ENCODE data around the gene C9orf153. TPM values are rescaled to one million over a fixed set of nuclear protein-coding genes. Genes with fewer than 3 reads are reported as not detected.
A peak's percentile ranks its signal among the peaks of the same experiment; 100 is the strongest.
"Not testable (repeated sequence)": the region's sequence is repeated elsewhere in the genome, so short reads cannot be mapped to it uniquely, and the experiment has no call there.

Gene C9orf153
- 0.22 TPM for polyA plus RNA-seq
- long read RNA-seq, donor 1: 0 reads
- long read RNA-seq, donor 2: 0 reads
- long read RNA-seq, donor 3: 0 reads
- long read RNA-seq, donor 4: 0 reads
- long read RNA-seq, donor 5: 0 reads
- long read RNA-seq, donor 6: 0 reads
- long read RNA-seq, donor 7: 0 reads
- long read RNA-seq, donor 8: 0 reads
- long read RNA-seq, donor 9: 0 reads
- long read RNA-seq, donor 10: 0 reads
- long read RNA-seq, donor 11: 0 reads

- no CpG with 5 or more reads among the region's 8 CpGs for WGBS (ENCODE audit: insufficient coverage, low lambda C conversion rate)
- Histone ChIP-seq H3K4me1 (ENCODE audit: control insufficient read depth, insufficient read depth, low read length) (no peaks in the 10 kb centered on the region), H3K36me3 (ENCODE audit: control insufficient read depth, insufficient read depth, low read length) (peaks cover 19% of the 10 kb centered on the region), H3K9me3 (ENCODE audit: control insufficient read depth, low read depth, low read length) (no peaks in the 10 kb centered on the region), H3K4me3 (ENCODE audit: low read length) (no peak within 1 kb of the TSS), H3K27ac (ENCODE audit: low read length) (no peak within 1 kb of the TSS), H3K27me3 (ENCODE audit: control insufficient read depth, insufficient read depth, low read length) (no peaks in the 10 kb centered on the region)
- no peak for DNase-seq
These were observed at the start of gene C9orf153 for GRCh38 chr9:86259557-86259956. TSS of gene C9orf153 (minus strand) at chr9:86259657. CDS start at chr9:86229603, 30,054 bp downstream.

DNA sequence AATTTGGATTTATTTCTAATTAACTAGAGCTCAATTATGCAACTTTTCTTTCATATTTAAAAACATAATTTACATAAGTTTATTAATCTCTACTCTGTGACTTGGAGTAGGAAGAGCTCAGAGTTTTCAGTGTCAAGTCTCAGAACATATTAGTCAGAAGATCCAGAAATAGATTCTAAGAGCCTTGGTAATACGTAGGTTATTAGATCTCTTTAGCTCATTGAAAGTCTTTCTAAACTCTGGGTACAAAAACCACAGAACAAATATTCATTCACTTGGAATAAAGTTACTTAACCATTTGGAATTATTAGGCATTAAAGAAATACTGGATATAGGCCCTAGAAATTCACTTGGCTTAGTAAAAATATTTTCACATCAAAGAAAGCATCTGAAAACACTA lies 49.2 kb upstream of the C9orf153 start:
- H3K4me1 ChIP-seq (ENCODE audit: control insufficient read depth, insufficient read depth, low read length): no peaks in the 10 kb centered on the region
- H3K4me3 ChIP-seq (ENCODE audit: low read length): no peak overlapping the region
- no CpG with 5 or more reads among the region's 1 CpG for WGBS (ENCODE audit: insufficient coverage, low lambda C conversion rate)
- H3K36me3 ChIP-seq (ENCODE audit: control insufficient read depth, insufficient read depth, low read length): peaks cover 56% of the 10 kb centered on the region
- DNase-seq: no peak
- no peaks in the 10 kb centered on the region for H3K27me3 ChIP-seq (ENCODE audit: control insufficient read depth, insufficient read depth, low read length)
- H3K9me3 ChIP-seq (ENCODE audit: control insufficient read depth, low read depth, low read length): peaks cover 8% of the 10 kb centered on the region
- H3K27ac ChIP-seq (ENCODE audit: low read length): no peak overlapping the region

DNA sequence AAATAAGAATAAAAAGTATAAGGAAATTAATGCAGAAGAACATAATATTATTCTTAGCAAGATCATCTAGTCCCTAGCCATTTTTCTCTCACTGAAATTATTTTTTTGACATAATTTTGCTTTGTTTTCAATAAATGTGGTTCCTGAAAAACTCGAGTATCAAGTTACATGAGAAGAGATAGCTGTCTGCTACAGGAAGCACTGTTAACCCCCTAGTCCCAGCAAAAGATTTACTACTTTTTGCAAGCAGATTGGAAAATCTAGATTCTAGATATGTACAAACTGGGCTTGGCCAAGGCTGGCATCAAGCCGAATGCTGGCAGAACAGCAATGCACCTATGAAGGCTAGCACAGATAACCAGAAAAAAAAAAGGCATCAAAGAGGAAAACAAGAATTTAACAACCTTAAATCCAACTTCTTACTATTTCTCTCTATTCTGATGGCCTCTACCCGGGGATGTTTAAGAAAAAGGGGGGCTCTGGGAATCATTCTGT lies 44.8 kb upstream of the C9orf153 start:
- no peaks in the 10 kb centered on the region for H3K27me3 ChIP-seq (ENCODE audit: control insufficient read depth, insufficient read depth, low read length)
- no peaks in the 10 kb centered on the region for H3K9me3 ChIP-seq (ENCODE audit: control insufficient read depth, low read depth, low read length)
- DNase-seq: no peak
- no peaks in the 10 kb centered on the region for H3K4me1 ChIP-seq (ENCODE audit: control insufficient read depth, insufficient read depth, low read length)
- H3K4me3 ChIP-seq (ENCODE audit: low read length): no peak overlapping the region
- H3K27ac ChIP-seq (ENCODE audit: low read length): no peak overlapping the region
- peaks cover 65% of the 10 kb centered on the region for H3K36me3 ChIP-seq (ENCODE audit: control insufficient read depth, insufficient read depth, low read length)
- 62% methylated on average over 2 of the region's 3 CpGs for WGBS (ENCODE audit: insufficient coverage, low lambda C conversion rate)

DNA sequence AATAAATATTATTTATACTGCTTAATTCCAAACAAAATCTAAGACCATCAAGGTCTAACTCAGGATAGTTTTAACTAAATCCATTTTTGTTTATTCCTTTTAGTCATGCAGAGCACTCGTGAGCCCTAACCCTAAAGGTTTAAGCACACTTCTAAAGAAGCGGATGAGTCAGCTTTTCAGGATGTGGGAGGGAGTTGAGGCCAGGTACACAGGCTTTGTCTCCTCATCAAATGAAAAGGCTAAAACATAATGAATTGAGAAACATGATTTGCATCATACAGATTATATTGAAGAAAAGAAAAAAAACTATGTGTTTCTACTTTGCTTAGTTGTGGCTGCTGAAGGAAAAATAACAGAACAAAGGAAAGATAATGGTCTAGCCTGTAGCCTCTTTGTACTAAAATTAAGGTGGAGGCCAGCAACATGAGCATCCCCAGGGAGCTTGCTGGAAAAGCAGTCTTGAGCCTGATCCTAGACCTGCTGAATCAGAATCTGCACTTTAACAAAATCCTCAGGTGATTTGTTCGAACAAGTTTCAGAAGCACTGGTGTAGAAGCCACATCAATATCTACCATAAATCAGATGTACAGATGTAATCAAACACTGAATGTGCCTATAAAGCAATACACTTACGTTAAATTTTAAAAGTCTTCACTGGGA lies 44.0 kb upstream of the C9orf153 start:
- no peak for DNase-seq
- WGBS (ENCODE audit: insufficient coverage, low lambda C conversion rate): 90% methylated on average over 2 of the region's 4 CpGs
- H3K4me3 ChIP-seq (ENCODE audit: low read length): no peak overlapping the region
- no peaks in the 10 kb centered on the region for H3K9me3 ChIP-seq (ENCODE audit: control insufficient read depth, low read depth, low read length)
- H3K27ac ChIP-seq (ENCODE audit: low read length): no peak overlapping the region
- H3K27me3 ChIP-seq (ENCODE audit: control insufficient read depth, insufficient read depth, low read length): no peaks in the 10 kb centered on the region
- peaks cover 72% of the 10 kb centered on the region for H3K36me3 ChIP-seq (ENCODE audit: control insufficient read depth, insufficient read depth, low read length)
- no peaks in the 10 kb centered on the region for H3K4me1 ChIP-seq (ENCODE audit: control insufficient read depth, insufficient read depth, low read length)

GRCh38 chr9:86301686-86302085 lies 42.2 kb upstream of the C9orf153 start:
- no peaks in the 10 kb centered on the region for H3K27me3 ChIP-seq (ENCODE audit: control insufficient read depth, insufficient read depth, low read length)
- no peaks in the 10 kb centered on the region for H3K9me3 ChIP-seq (ENCODE audit: control insufficient read depth, low read depth, low read length)
- WGBS (ENCODE audit: insufficient coverage, low lambda C conversion rate): no CpG with 5 or more reads among the region's 1 CpG
- H3K36me3 ChIP-seq (ENCODE audit: control insufficient read depth, insufficient read depth, low read length): peaks cover 73% of the 10 kb centered on the region
- H3K4me3 ChIP-seq (ENCODE audit: low read length): no peak overlapping the region
- no peak for DNase-seq
- no peak overlapping the region for H3K27ac ChIP-seq (ENCODE audit: low read length)
- H3K4me1 ChIP-seq (ENCODE audit: control insufficient read depth, insufficient read depth, low read length): no peaks in the 10 kb centered on the region

DNA sequence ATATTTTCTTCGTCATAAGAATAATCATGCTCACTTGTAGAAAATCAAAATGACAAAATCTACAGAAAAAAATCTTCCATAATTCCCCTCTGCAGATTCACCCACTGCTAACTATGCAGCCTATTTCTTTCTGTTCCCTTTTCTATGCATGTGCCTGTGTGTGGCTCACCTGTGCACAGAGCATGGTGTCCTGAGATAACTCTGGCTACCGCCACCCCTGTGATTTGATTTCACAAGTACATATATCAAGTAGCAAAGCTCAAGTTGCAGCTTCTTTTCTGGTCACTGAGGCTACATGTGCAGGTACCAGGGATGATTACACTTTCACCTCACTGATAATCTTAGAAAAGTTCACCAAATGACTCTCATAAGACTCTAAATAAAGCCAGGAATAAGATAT lies 41.2 kb upstream of the C9orf153 start:
- H3K27ac ChIP-seq (ENCODE audit: low read length): no peak overlapping the region

DNA sequence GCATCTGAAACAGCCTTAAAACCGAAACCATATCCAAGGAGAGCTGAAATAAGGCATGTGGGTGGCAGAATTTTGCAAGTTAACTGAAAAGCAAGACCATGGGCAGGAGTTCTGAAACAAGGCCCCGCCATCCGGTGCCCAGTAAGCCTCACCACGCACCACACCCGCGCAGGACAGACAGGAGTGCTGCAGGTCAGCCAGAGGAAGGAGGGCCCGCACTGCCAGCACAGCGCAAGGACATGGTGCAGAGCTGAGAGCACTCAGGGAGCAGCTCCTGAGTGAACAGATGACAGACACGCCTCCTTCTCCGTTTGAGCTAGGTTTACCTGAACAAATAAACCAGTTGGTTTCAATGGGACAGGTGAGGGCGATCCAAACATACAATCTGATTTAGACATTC lies 39.4 kb upstream of the C9orf153 start:
- peaks cover 66% of the 10 kb centered on the region for H3K36me3 ChIP-seq (ENCODE audit: control insufficient read depth, insufficient read depth, low read length)
- no peak overlapping the region for H3K27ac ChIP-seq (ENCODE audit: low read length)
- 100% methylated on average over 1 of the region's 11 CpGs for WGBS (ENCODE audit: insufficient coverage, low lambda C conversion rate)
- H3K27me3 ChIP-seq (ENCODE audit: control insufficient read depth, insufficient read depth, low read length): no peaks in the 10 kb centered on the region
- no peak for DNase-seq
- H3K4me1 ChIP-seq (ENCODE audit: control insufficient read depth, insufficient read depth, low read length): no peaks in the 10 kb centered on the region
- H3K4me3 ChIP-seq (ENCODE audit: low read length): no peak overlapping the region
- H3K9me3 ChIP-seq (ENCODE audit: control insufficient read depth, low read depth, low read length): no peaks in the 10 kb centered on the region

More for the DNA sequence above, 41.2 kb upstream of the C9orf153 start:
- peaks cover 73% of the 10 kb centered on the region for H3K36me3 ChIP-seq (ENCODE audit: control insufficient read depth, insufficient read depth, low read length)
- no peaks in the 10 kb centered on the region for H3K27me3 ChIP-seq (ENCODE audit: control insufficient read depth, insufficient read depth, low read length)
- H3K4me1 ChIP-seq (ENCODE audit: control insufficient read depth, insufficient read depth, low read length): no peaks in the 10 kb centered on the region
- DNase-seq: no peak
- WGBS (ENCODE audit: insufficient coverage, low lambda C conversion rate): no CpG with 5 or more reads among the region's 2 CpGs
- no peak overlapping the region for H3K4me3 ChIP-seq (ENCODE audit: low read length)
- no peaks in the 10 kb centered on the region for H3K9me3 ChIP-seq (ENCODE audit: control insufficient read depth, low read depth, low read length)

DNA sequence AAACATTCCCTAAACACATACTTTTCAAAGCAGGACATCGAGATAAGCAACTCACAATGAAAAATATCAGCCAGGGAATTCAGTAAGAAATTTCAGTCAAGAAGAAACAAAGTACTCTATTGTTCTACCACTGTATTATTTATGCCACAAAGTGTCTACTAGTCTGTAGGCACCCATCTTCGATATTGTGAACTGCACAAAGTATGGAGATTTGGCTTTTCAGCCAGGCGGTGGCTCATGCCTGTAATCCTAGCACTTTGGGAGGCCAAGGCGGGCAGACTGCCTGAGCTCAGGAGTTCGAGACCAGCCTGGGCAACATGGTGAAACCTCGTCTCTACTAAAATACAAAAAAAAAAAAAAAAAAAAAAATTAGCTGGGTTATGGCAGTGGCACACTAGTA lies 30.9 kb upstream of the C9orf153 start:
- not testable (repeated sequence) for H3K9me3 ChIP-seq (ENCODE audit: control insufficient read depth, low read depth, low read length); H3K27ac ChIP-seq (ENCODE audit: low read length); DNase-seq; H3K27me3 ChIP-seq (ENCODE audit: control insufficient read depth, insufficient read depth, low read length); H3K4me1 ChIP-seq (ENCODE audit: control insufficient read depth, insufficient read depth, low read length); H3K4me3 ChIP-seq (ENCODE audit: low read length)
- H3K36me3 ChIP-seq (ENCODE audit: control insufficient read depth, insufficient read depth, low read length): peaks cover 10% of the 10 kb centered on the region
- WGBS (ENCODE audit: insufficient coverage, low lambda C conversion rate): no CpG with 5 or more reads among the region's 6 CpGs

DNA sequence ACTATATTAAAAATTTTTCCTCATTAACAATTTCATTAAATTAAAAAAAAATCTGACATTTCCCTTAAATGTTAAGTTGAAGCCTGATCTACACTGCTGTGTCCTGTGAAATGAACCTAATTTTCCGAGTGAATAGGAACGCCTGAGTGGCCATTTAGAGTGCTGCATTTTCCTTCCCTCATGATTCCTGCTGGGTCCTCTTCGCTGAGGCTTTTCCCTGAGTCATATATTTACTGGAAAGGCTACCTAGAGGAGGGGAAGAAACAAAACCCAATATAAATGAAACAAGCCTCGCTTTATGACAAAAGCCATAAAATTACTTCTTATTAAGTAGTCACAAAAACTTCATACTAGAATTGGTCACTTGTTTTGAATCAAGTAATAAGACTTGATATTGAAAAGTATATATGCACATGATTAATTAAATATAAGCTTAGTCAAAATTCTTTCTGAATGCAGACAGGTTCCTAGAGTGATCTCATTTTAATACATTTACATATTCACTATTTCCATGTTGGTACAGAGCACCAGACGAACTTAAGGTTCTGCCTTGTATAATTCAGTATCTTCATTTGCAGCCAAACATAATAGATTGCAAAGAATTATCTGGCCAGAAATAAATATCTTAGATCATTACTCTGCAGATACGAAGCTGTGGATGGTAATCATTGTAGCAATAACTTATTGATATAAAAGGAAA lies 29.2 kb upstream of the C9orf153 start:
- Histone ChIP-seq H3K4me1 (ENCODE audit: control insufficient read depth, insufficient read depth, low read length) (no peaks in the 10 kb centered on the region), H3K4me3 (ENCODE audit: low read length) (no peak overlapping the region), H3K36me3 (ENCODE audit: control insufficient read depth, insufficient read depth, low read length) (peaks cover 8% of the 10 kb centered on the region), H3K27ac (ENCODE audit: low read length) (no peak overlapping the region), H3K9me3 (ENCODE audit: control insufficient read depth, low read depth, low read length) (no peaks in the 10 kb centered on the region), H3K27me3 (ENCODE audit: control insufficient read depth, insufficient read depth, low read length) (no peaks in the 10 kb centered on the region)
- 100% methylated on average over 1 of the region's 6 CpGs for WGBS (ENCODE audit: insufficient coverage, low lambda C conversion rate)
- no peak for DNase-seq

DNA sequence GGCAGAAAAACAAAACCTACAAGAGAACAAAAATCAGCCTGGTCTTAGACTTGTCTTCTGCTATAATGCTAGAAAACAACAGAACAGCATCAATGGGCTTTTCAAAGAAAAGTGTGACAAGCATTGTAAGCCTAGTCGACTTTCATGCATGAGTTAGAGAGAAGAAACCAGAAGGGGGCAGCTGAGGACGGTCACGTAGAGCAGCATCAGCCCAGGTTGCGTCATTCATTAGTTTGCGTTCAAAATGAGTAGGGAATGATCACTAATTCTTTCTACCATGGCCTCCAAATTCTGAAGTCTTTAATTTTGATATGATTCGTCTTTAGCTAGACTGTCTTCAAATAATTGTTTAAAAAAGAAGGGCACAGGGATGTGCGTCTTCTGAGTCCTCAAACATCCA lies 27.6 kb upstream of the C9orf153 start:
- no peaks in the 10 kb centered on the region for H3K27me3 ChIP-seq (ENCODE audit: control insufficient read depth, insufficient read depth, low read length)
- peak in 1 of 2 donors; percentile 26 for DNase-seq
- peaks cover 4% of the 10 kb centered on the region for H3K4me1 ChIP-seq (ENCODE audit: control insufficient read depth, insufficient read depth, low read length)
- H3K4me3 ChIP-seq (ENCODE audit: low read length): no peak overlapping the region
- WGBS (ENCODE audit: insufficient coverage, low lambda C conversion rate): 78% methylated on average over 1 of the region's 7 CpGs
- peaks cover 2% of the 10 kb centered on the region for H3K36me3 ChIP-seq (ENCODE audit: control insufficient read depth, insufficient read depth, low read length)
- H3K9me3 ChIP-seq (ENCODE audit: control insufficient read depth, low read depth, low read length): no peaks in the 10 kb centered on the region
- H3K27ac ChIP-seq (ENCODE audit: low read length): no peak overlapping the region

Measured in large intestine (tissue), 12 donors.